Activated T-cell treated with anti-CD3 and anti-CD28 coated beads for 4 hours (primary cell): ENCODE measurements around the gene SRSF3.
"Not testable (repeated sequence)": the region's sequence is repeated elsewhere in the genome, so short reads cannot be mapped to it uniquely, and the experiment has no call there.

Experiments used
- DNase-seq: peaks from one replicate; pipeline ENCODE4 v3.0.0-alpha.2; 2020

The SRSF3 gene

DNA sequence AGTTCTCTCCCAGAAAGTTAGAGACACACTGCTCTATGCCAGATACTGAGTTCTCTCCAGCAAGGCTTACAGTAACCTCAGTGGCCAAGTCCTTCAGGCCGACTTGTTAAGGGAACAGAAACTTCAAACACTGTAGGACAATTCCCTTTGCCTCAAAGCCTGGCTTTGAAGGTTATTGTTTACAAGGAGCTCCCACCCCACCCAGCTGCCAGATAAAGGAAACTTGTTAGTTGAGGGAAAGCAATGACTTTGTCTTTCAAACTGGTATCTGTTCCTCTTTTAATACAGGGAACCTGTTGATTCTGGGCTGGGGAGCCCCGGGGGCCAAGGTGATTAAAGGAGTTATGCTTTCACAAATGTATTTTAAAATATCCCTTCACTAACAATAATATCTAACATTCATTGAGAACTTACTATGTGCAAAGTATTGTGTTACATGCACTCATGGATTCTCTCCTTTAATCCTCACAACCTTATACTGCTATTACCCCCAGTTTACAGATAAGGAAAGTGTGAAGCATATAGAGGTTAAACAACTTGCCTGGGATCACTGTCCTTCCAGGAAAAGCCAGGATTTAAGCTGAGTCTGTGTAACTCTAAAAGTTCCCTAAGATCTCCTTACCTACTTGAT, 56.8 kb downstream of the SRSF3 start:
- DNase-seq: no peak

GRCh38 chr6:36651659-36652379, 57.7 kb downstream of the SRSF3 start:
- no peak for DNase-seq

DNA sequence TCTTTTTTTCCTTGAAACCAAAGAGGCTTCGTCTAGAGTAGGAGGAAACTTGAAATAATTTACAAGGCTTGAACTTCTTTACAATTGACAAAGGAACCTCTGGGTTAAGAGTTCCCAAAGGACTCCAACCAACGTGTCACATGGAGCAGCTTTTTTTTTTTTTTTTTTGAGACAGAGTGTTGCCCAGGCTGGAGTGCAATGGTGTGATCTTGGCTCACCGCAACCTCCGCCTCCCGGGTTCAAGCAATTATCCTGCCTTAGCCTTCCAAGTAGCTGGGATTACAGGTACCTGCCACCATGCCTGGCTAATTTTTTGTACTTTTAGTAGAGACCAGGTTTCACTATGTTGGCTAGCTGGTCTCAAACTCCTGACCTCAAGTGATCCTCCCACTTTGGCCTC, 60.3 kb downstream of the SRSF3 start:
- DNase-seq: not testable (repeated sequence)
